Measurements from ENCODE around the gene RAB11FIP2. TPM values are rescaled to one million over a fixed set of nuclear protein-coding genes. Genes with fewer than 3 reads are reported as not detected.

Gene RAB11FIP2
- total RNA-seq, 4 donors from 2014 or later = 3.0 to 18.4 (median 9.0) TPM

GRCh38 chr10:118041316-118041715 is 5.4 kb downstream of the RAB11FIP2 start:
- Histone ChIP-seq H3K27ac (no peak overlapping the region), H3K4me1 (peaks cover 3 to 48% (median 9%) of the 10 kb centered on the region in 4 donors)
- intact Hi-C loops (cut with DNase I; ENCODE audit: low total_unique reads) = no loop called here

GRCh38 chr10:118036281-118036875 is 10.4 kb downstream of the RAB11FIP2 start:
- H3K36me3 ChIP-seq = peaks cover 0 to 7% (median 0%) of the 10 kb centered on the region in 4 donors
- no peaks in the 10 kb centered on the region for H3K27me3 ChIP-seq
- WGBS, 2 donors (ENCODE audit: low coverage in 1 of 2) = 79 to 83% methylated on average over 4 of the region's 4 CpGs
- TF ChIP-seq POLR2A (IDR thresholded peaks at IDR 0.05) (no peak), EP300 (IDR thresholded peaks at IDR 0.05; ENCODE audit: low read depth) (no peak), POLR2AphosphoS5 (IDR thresholded peaks at IDR 0.05) (no peak), CTCF (IDR thresholded peaks at IDR 0.05) (no peak)
- no peak overlapping the region for H3K27ac ChIP-seq
- H3K4me3 ChIP-seq = no peak overlapping the region
- DNase-seq = no peak
- in situ Hi-C loops (cut with MboI; ENCODE audit: low pct_ligation_motif_present in 1 of 4, low pct_unique_long_range_greater_than_20kb in 1 of 4, low sequenced_read_pairs in 3 of 4) (no loop called here), intact Hi-C loops (cut with DNase I; ENCODE audit: low total_unique reads) (no loop called here)
- peaks cover 0 to 14% (median 6%) of the 10 kb centered on the region in 4 donors for H3K4me1 ChIP-seq
- no peaks in the 10 kb centered on the region for H3K9me3 ChIP-seq

More at GRCh38 chr10:118041316-118041715, 5.4 kb downstream of the RAB11FIP2 start:
- no peak for TF ChIP-seq POLR2AphosphoS5 (IDR thresholded peaks at IDR 0.05)
- no peak for TF ChIP-seq EP300 (IDR thresholded peaks at IDR 0.05; ENCODE audit: low read depth)
- no peak for TF ChIP-seq CTCF (IDR thresholded peaks at IDR 0.05)
- TF ChIP-seq POLR2A (IDR thresholded peaks at IDR 0.05) = no peak
- H3K36me3 ChIP-seq = peaks cover 0 to 4% (median 0%) of the 10 kb centered on the region in 4 donors
- H3K27me3 ChIP-seq = no peaks in the 10 kb centered on the region
- DNase-seq = no peak
- in situ Hi-C loops (cut with MboI; ENCODE audit: low pct_ligation_motif_present in 1 of 4, low pct_unique_long_range_greater_than_20kb in 1 of 4, low sequenced_read_pairs in 3 of 4) = no loop called here
- no peaks in the 10 kb centered on the region for H3K9me3 ChIP-seq
- H3K4me3 ChIP-seq = no peak overlapping the region
- WGBS, 2 donors (ENCODE audit: low coverage in 1 of 2) = 81 to 82% methylated on average over 2 of the region's 2 CpGs

- TF ChIP-seq POLR2AphosphoS5 (IDR thresholded peaks at IDR 0.05) (no peak), POLR2A (IDR thresholded peaks at IDR 0.05) (no peak), EP300 (IDR thresholded peaks at IDR 0.05; ENCODE audit: low read depth) (no peak)
- H3K27ac ChIP-seq = no peak overlapping the region
- intact Hi-C loops (cut with DNase I; ENCODE audit: low total_unique reads) = no loop called here
Measured at GRCh38 chr10:118035354-118036005, 11.3 kb downstream of the RAB11FIP2 start.

GRCh38 chr10:118034791-118035261 is 11.9 kb downstream of the RAB11FIP2 start:
- WGBS, 2 donors (ENCODE audit: low coverage in 1 of 2) = 89 to 93% methylated on average over 4 of the region's 4 CpGs
- intact Hi-C loops (cut with DNase I; ENCODE audit: low total_unique reads) = no loop called here

More at GRCh38 chr10:118035354-118036005, 11.3 kb downstream of the RAB11FIP2 start:
- Histone ChIP-seq H3K36me3 (peaks cover 0 to 7% (median 0%) of the 10 kb centered on the region in 4 donors), H3K9me3 (no peaks in the 10 kb centered on the region), H3K4me1 (peaks cover 0 to 14% (median 7%) of the 10 kb centered on the region in 4 donors), H3K27me3 (no peaks in the 10 kb centered on the region), H3K4me3 (no peak overlapping the region)
- DNase-seq = no peak
- in situ Hi-C loops (cut with MboI; ENCODE audit: low pct_ligation_motif_present in 1 of 4, low pct_unique_long_range_greater_than_20kb in 1 of 4, low sequenced_read_pairs in 3 of 4) = no loop called here
- WGBS, 2 donors (ENCODE audit: low coverage in 1 of 2) = 86 to 91% methylated on average over 7 of the region's 7 CpGs

More at GRCh38 chr10:118034791-118035261, 11.9 kb downstream of the RAB11FIP2 start:
- H3K9me3 ChIP-seq = no peaks in the 10 kb centered on the region
- H3K36me3 ChIP-seq = peaks cover 0 to 7% (median 0%) of the 10 kb centered on the region in 4 donors
- TF ChIP-seq POLR2AphosphoS5 (IDR thresholded peaks at IDR 0.05) = no peak
- TF ChIP-seq POLR2A (IDR thresholded peaks at IDR 0.05) = no peak
- no peak for TF ChIP-seq EP300 (IDR thresholded peaks at IDR 0.05; ENCODE audit: low read depth)
- no peak for TF ChIP-seq CTCF (IDR thresholded peaks at IDR 0.05)
- no peak overlapping the region for H3K4me3 ChIP-seq
- H3K27ac ChIP-seq = no peak overlapping the region
- in situ Hi-C loops (cut with MboI; ENCODE audit: low pct_ligation_motif_present in 1 of 4, low pct_unique_long_range_greater_than_20kb in 1 of 4, low sequenced_read_pairs in 3 of 4) = no loop called here
- peaks cover 0 to 14% (median 7%) of the 10 kb centered on the region in 4 donors for H3K4me1 ChIP-seq
- DNase-seq = no peak
- H3K27me3 ChIP-seq = no peaks in the 10 kb centered on the region

All from transverse colon (tissue), 4 donors.